Measurements from ENCODE around the gene PRSS53.
"Not testable (repeated sequence)": the region's sequence is repeated elsewhere in the genome, so short reads cannot be mapped to it uniquely, and the experiment has no call there.

Gene PRSS53

GRCh38 chr16:31117384-31118222 lies 28.9 kb upstream of the PRSS53 start, which contains the start of gene KAT8:
Gene KAT8 (plus strand): TSS chr16:31117664. CDS start chr16:31117682, 18 bp downstream.
- peak; percentile 96 for DNase-seq (ENCODE audit: low read depth)

GRCh38 chr16:31114468-31114867 lies 25.7 kb upstream of the PRSS53 start:
- DNase-seq (ENCODE audit: low read depth) = no peak

GRCh38 chr16:31113121-31114120 lies 24.7 kb upstream of the PRSS53 start:
- DNase-seq (ENCODE audit: low read depth) = no peak

- DNase-seq (ENCODE audit: low read depth) = no peak
Measured at GRCh38 chr16:31112711-31113110, 24.0 kb upstream of the PRSS53 start.

GRCh38 chr16:31111881-31112466 lies 23.2 kb upstream of the PRSS53 start:
- DNase-seq (ENCODE audit: low read depth) = no peak

- no peak for DNase-seq (ENCODE audit: low read depth)
Measured at GRCh38 chr16:31110106-31111034, 21.6 kb upstream of the PRSS53 start.

- no peak for DNase-seq (ENCODE audit: low read depth)
Measured at GRCh38 chr16:31109622-31110021, 20.9 kb upstream of the PRSS53 start.

- no peak for DNase-seq (ENCODE audit: low read depth)
Measured at GRCh38 chr16:31108794-31109558, 20.2 kb upstream of the PRSS53 start.

GRCh38 chr16:31108035-31108793 lies 19.5 kb upstream of the PRSS53 start, which contains the start of gene BCKDK:
Gene BCKDK (plus strand): TSS chr16:31108386. CDS start chr16:31109224, 838 bp downstream.
- DNase-seq (ENCODE audit: low read depth) = peak; percentile 53

- no peak for DNase-seq (ENCODE audit: low read depth)
Measured at GRCh38 chr16:31107465-31107867, 18.7 kb upstream of the PRSS53 start.

GRCh38 chr16:31106509-31107464 lies 18.0 kb upstream of the PRSS53 start:
- no peak for DNase-seq (ENCODE audit: low read depth)

- DNase-seq (ENCODE audit: low read depth) = peak; percentile 69
Measured at GRCh38 chr16:31105677-31106213, 17.0 kb upstream of the PRSS53 start.

GRCh38 chr16:31100876-31101641 lies 12.3 kb upstream of the PRSS53 start:
- DNase-seq (ENCODE audit: low read depth) = not testable (repeated sequence)

- no peak for DNase-seq (ENCODE audit: low read depth)
Measured at GRCh38 chr16:31099860-31100638, 11.3 kb upstream of the PRSS53 start.

- DNase-seq (ENCODE audit: low read depth) = peak; percentile 76
Measured at GRCh38 chr16:31094424-31095120, 5.8 kb upstream of the PRSS53 start, which contains the start of gene VKORC1. Gene VKORC1 (minus strand): TSS chr16:31094797. CDS start chr16:31094729, 68 bp downstream.

GRCh38 chr16:31094088-31094423 lies 5.3 kb upstream of the PRSS53 start:
- no peak for DNase-seq (ENCODE audit: low read depth)
